Keratinocyte (primary cell): ENCODE data around the gene ERF.

Experiments
- CTCF ChIP-seq, 3 experiments: IDR thresholded peaks in 1 of 3; conservative IDR thresholded peaks in 1 of 3; optimal IDR thresholded peaks in 1 of 3; 2 replicates in 2 of 3; 3 replicates in 1 of 3; pipeline versions ENCODE3 to v1.5.1; 2011; ENCODE audit warnings: low read length in 3 of 3, mild to moderate bottlenecking in 3 of 3, moderate library complexity in 2 of 3, control low read depth in 1 of 3, inconsistent platforms in 1 of 3; ENCODE audit not compliant: insufficient read depth in 2 of 3; ENCODE audit errors: extremely low read depth in 1 of 3
- EZH2 ChIP-seq: IDR thresholded peaks from one replicate; pipeline ENCODE4 v1.6.1; 2012; ENCODE audit warnings: inconsistent platforms, mild to moderate bottlenecking, low read length, moderate library complexity

GRCh38 chr19:42293540-42293939 lies 38.6 kb upstream of the ERF start:
- TF ChIP-seq CTCF (optimal IDR thresholded peaks at IDR 0.05 in 1 of 3, IDR thresholded peaks at IDR 0.05 in 1 of 3, conservative IDR thresholded peaks at IDR 0.05 in 1 of 3; ENCODE audit: extremely low read depth in 1 of 3, insufficient read depth in 2 of 3, low read length in 3 of 3) (peak in 1 of 3 experiments; percentile 13), EZH2 (no peak)
